ENCODE results near the gene TWNK.

DNA sequence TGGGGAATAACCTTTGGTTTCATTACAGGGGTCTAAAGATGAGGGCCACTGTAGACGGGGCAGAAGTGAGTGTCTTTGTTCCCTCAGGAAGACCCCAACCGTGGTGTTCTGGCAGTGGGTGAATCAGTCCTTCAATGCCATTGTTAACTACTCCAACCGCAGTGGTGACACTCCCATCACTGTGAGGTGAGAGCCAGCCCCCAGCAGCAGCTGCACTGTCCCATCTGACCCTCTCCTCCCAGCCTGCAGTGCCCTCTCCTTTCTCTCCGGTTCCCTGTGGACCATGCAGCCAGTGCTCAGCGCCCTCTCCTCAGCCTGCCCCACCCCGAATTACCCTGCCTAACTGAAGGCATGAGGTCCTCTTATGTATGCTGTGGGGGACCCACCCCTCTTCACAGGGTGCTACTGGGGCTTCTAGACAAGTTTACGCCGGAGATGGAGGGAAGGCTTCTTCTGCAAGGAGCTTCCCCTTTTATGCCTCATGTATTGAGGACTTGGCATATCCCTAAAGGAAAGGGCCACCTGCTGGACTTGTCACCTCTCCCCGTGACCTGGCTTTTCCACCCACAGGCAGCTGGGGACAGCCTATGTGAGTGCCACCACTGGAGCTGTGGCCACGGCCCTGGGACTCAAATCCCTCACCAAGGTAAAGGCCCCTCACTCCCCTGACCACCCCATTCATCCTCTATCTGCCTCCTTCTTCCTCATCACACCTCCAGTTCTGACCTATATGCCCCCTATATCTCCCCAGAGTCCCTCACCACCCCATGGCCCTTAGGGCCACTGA, 48.8 kb downstream of the TWNK start:
- TF ChIP-seq, protein P1, sequence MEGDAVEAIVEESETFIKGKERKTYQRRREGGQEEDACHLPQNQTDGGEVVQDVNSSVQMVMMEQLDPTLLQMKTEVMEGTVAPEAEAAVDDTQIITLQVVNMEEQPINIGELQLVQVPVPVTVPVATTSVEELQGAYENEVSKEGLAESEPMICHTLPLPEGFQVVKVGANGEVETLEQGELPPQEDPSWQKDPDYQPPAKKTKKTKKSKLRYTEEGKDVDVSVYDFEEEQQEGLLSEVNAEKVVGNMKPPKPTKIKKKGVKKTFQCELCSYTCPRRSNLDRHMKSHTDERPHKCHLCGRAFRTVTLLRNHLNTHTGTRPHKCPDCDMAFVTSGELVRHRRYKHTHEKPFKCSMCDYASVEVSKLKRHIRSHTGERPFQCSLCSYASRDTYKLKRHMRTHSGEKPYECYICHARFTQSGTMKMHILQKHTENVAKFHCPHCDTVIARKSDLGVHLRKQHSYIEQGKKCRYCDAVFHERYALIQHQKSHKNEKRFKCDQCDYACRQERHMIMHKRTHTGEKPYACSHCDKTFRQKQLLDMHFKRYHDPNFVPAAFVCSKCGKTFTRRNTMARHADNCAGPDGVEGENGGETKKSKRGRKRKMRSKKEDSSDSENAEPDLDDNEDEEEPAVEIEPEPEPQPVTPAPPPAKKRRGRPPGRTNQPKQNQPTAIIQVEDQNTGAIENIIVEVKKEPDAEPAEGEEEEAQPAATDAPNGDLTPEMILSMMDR (IDR thresholded peaks at IDR 0.05; ENCODE audit: extremely low read depth in 1 of 2, insufficient read depth in 1 of 2, low read depth in 1 of 2, low read length in 2 of 2), result no peak
- TF ChIP-seq POLR2AphosphoS5 (IDR thresholded peaks at IDR 0.05; ENCODE audit: insufficient read depth, low read depth, low read length) (no peak), JUN (IDR thresholded peaks at IDR 0.05; ENCODE audit: borderline replicate concordance, insufficient read depth, insufficient read length, low read depth) (no peak)
- TF ChIP-seq, protein P2, sequence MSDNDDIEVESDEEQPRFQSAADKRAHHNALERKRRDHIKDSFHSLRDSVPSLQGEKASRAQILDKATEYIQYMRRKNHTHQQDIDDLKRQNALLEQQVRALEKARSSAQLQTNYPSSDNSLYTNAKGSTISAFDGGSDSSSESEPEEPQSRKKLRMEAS (IDR thresholded peaks at IDR 0.05; ENCODE audit: insufficient read depth, insufficient read length), result no peak
